Activated CD8-positive, alpha-beta T cell treated with anti-CD3 and anti-CD28 coated beads for 36 hours (primary cell): ENCODE data around the gene WDPCP. TPM values are rescaled to one million over a fixed set of nuclear protein-coding genes. Genes with fewer than 3 reads are reported as not detected.

Source experiments
- ATAC-seq: fragments of 200-7000 bp; cut with Tn5 transposase; one replicate; pipeline ENCODE4 v1.10.0; 2021; ENCODE audit warnings: mild to moderate bottlenecking, moderate library complexity
- CTCF ChIA-PET: fragments of 350-600 bp; sonication (Branson Sonifier 250); formaldehyde crosslinking; loops from one replicate; lab custom pipeline; 2021; ENCODE audit warnings: antibody characterized with exemption; lab: Charles Lee
- POLR2A ChIA-PET: fragments of 350-600 bp; sonication (Branson Sonifier 250); formaldehyde crosslinking; loops from one replicate; lab custom pipeline; 2021; ENCODE audit warnings: antibody characterized with exemption; lab: Charles Lee
- DNase-seq: peaks from one replicate; pipeline ENCODE4 v3.0.0-alpha.2; 2020
- H3K27ac Mint-ChIP-seq: one replicate; pipeline ENCODE4 v1.8.0; 2021; ENCODE audit warnings: mild to moderate bottlenecking, mixed read lengths
- H3K27me3 Mint-ChIP-seq: one replicate; pipeline ENCODE4 v1.8.0; 2021; ENCODE audit warnings: mixed read lengths
- H3K36me3 Mint-ChIP-seq: one replicate; pipeline ENCODE4 v1.8.0; 2021; ENCODE audit warnings: low read depth, mixed read lengths
- H3K4me1 Mint-ChIP-seq: one replicate; pipeline ENCODE4 v1.8.0; 2021; ENCODE audit warnings: low read depth, mixed read lengths
- H3K4me3 Mint-ChIP-seq: one replicate; pipeline ENCODE4 v1.8.0; 2021; ENCODE audit warnings: mild to moderate bottlenecking, moderate library complexity, mixed read lengths
- H3K9me3 Mint-ChIP-seq: one replicate; pipeline ENCODE4 v1.8.0; 2021; ENCODE audit warnings: mixed read lengths
- intact Hi-C: fragments of 100-400 bp; cut with micrococcal nuclease; formaldehyde crosslinking; loops from one replicate; pipeline ENCODE4 v1.10.0; 2022
- total RNA-seq, 2 experiments: library from RNA; stranded (reverse); gene quantifications; one replicate each; pipeline ENCODE4 v1.2.3, GENCODE V29; 2021
- TF ChIP-seq, protein P1 (sequence below): fragments of 200-600 bp; IDR thresholded peaks from one replicate; pipeline ENCODE4 v1.8.0; 2022; ENCODE audit warnings: antibody characterized with exemption, mild to moderate bottlenecking

WDPCP gene
- total RNA-seq, 2 experiments from 2014 or later: 5.0 to 5.8 TPM

DNA sequence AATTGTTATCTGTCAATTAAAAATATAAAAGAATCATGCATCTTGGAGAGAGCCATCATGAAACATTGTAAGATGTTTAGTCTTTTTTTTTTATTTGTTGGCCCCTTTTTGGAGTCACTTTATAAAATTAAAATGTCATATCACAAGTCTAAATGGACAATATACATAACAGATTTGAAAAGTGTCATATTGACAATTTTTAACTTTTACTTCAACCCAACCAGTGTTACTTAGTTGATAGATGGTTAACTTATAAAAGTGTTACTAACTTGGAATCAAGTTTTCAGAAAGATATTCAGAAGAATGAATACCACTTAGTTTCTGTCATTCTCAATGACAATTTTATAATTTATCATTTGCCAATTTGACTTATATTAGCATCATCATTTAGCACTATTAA lies 319.3 kb downstream of the WDPCP start:
- no peak overlapping the region for H3K27ac Mint-ChIP-seq
- H3K4me1 Mint-ChIP-seq: no peaks in the 10 kb centered on the region
- TF ChIP-seq, protein P1, sequence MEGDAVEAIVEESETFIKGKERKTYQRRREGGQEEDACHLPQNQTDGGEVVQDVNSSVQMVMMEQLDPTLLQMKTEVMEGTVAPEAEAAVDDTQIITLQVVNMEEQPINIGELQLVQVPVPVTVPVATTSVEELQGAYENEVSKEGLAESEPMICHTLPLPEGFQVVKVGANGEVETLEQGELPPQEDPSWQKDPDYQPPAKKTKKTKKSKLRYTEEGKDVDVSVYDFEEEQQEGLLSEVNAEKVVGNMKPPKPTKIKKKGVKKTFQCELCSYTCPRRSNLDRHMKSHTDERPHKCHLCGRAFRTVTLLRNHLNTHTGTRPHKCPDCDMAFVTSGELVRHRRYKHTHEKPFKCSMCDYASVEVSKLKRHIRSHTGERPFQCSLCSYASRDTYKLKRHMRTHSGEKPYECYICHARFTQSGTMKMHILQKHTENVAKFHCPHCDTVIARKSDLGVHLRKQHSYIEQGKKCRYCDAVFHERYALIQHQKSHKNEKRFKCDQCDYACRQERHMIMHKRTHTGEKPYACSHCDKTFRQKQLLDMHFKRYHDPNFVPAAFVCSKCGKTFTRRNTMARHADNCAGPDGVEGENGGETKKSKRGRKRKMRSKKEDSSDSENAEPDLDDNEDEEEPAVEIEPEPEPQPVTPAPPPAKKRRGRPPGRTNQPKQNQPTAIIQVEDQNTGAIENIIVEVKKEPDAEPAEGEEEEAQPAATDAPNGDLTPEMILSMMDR: no peak
- H3K9me3 Mint-ChIP-seq: peaks cover 39% of the 10 kb centered on the region
- ChIA-PET POLR2A (interaction anchor here (0.7 kb wide), 1 partner anchor 106 kb away, joined by 3 read pairs; no protein-coding TSS in a partner anchor), CTCF (no interaction called here)
- ATAC-seq: no peak
- H3K4me3 Mint-ChIP-seq: no peak overlapping the region
- peaks cover 27% of the 10 kb centered on the region for H3K36me3 Mint-ChIP-seq
- no peak for DNase-seq
- no peaks in the 10 kb centered on the region for H3K27me3 Mint-ChIP-seq
- intact Hi-C loops: no loop called here

DNA sequence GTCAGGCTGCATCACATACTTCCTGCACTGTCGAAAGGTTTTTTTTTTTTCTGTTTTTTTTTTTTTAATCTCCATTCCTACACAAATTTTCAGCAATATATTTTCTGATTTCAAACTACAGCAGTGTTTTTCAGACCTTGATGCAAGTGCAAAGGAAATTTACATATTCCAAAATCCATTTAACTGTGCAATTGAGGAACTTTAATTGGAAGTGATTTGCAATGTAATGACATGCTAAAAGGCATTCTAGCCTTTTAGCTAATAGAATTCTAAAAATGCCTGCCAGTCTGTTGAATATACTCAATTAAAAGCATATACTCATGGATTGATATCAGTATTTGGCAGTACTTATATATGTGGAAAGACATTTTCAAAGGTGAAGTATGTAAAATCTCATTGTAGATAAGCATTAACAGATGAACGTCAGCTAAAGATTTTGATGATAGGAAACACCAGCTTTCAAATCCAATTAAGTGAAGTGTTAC lies 327.1 kb downstream of the WDPCP start:
- Mint-ChIP-seq H3K36me3 (peaks cover 7% of the 10 kb centered on the region), H3K4me3 (no peak overlapping the region), H3K27me3 (no peaks in the 10 kb centered on the region), H3K4me1 (peaks cover 15% of the 10 kb centered on the region), H3K9me3 (peaks cover 4% of the 10 kb centered on the region), H3K27ac (no peak overlapping the region)
- ATAC-seq (no peak), DNase-seq (no peak)
- TF ChIP-seq, protein P1: no peak
- intact Hi-C loops: no loop called here
- CTCF ChIA-PET: interaction anchor here (0.8 kb wide), 1 partner anchor 164 kb away, joined by 3 read pairs; no protein-coding TSS in a partner anchor
- POLR2A ChIA-PET: no interaction called here

DNA sequence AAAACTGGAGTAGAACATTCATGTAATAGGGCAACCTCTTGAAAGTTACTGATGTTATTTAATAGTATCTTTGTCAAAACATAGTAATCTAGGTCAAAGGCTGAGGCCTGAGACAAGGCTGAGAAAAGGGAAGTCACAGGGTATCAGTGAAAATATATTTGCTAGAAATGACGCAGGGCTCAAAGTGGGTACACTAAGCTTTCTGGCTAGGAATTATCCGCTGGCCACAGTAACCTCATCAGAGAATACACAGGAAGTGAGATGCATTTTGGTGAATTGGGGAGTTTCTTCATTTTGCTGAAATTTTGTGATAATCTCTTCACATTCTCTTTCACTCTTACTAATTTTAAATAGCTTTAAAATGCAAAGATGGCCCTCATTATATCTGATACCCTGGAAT lies 330.8 kb downstream of the WDPCP start:
- TF ChIP-seq, protein P1: no peak
- H3K36me3 Mint-ChIP-seq: peaks cover 14% of the 10 kb centered on the region
- DNase-seq: peak; percentile 44
- peaks cover 9% of the 10 kb centered on the region for H3K9me3 Mint-ChIP-seq
- peaks cover 15% of the 10 kb centered on the region for H3K4me1 Mint-ChIP-seq
- peak; percentile 69 for ATAC-seq
- ChIA-PET POLR2A (no interaction called here), CTCF (no interaction called here)
- no peak overlapping the region for H3K27ac Mint-ChIP-seq
- intact Hi-C loops: no loop called here
- no peaks in the 10 kb centered on the region for H3K27me3 Mint-ChIP-seq
- H3K4me3 Mint-ChIP-seq: no peak overlapping the region

DNA sequence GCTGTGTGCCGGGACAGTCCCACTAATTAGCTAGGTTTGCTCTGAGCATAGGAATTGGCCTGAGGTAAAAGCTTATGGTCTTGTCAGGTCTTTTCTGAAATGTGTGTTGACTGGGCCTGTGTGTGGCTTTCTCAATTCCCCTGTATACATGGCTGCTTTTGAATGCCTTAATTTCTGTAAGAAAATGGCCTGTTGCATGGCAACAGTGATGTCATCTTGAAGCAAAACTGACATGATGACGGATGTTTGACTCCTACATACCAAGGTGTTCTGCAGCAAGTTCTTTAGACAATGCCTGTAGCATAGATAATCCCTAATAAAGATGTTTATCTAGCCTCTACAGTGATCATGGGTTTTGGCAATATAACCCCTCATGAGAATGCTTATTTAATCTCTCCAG lies 339.1 kb downstream of the WDPCP start:
- Mint-ChIP-seq H3K27ac (no peak overlapping the region), H3K36me3 (peaks cover 16% of the 10 kb centered on the region), H3K4me1 (no peaks in the 10 kb centered on the region), H3K4me3 (no peak overlapping the region), H3K27me3 (no peaks in the 10 kb centered on the region), H3K9me3 (peaks cover 29% of the 10 kb centered on the region)
- ChIA-PET POLR2A (no interaction called here), CTCF (no interaction called here)
- DNase-seq: no peak
- TF ChIP-seq, protein P1: no peak
- intact Hi-C loops: no loop called here
- no peak for ATAC-seq

DNA sequence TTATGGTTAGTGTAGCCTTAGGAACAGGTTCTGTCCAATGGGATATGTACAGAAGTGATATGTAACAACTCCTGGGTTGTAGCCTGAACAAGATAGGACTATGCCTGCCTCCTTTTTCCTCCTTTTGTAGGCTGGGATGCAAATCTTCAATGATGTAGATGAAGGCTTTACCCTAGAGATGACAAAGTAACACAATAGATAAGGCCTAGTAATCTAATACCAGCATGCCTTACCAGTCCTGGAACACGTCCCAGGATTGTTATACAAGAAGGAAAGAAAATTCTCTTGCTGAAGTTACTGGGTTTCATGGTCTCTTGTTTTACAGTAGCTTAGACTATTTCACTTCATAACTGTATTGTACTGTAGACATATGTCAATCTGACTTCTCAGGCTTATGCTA lies 345.5 kb downstream of the WDPCP start:
- peaks cover 3% of the 10 kb centered on the region for H3K9me3 Mint-ChIP-seq
- H3K27ac Mint-ChIP-seq: no peak overlapping the region
- no peaks in the 10 kb centered on the region for H3K27me3 Mint-ChIP-seq
- H3K36me3 Mint-ChIP-seq: no peaks in the 10 kb centered on the region
- TF ChIP-seq, protein P1: no peak
- POLR2A ChIA-PET: no interaction called here
- ATAC-seq (no peak), DNase-seq (no peak)
- intact Hi-C loops: no loop called here
- no peak overlapping the region for H3K4me3 Mint-ChIP-seq
- CTCF ChIA-PET: no interaction called here
- H3K4me1 Mint-ChIP-seq: no peaks in the 10 kb centered on the region
